Measurements from ENCODE around the gene SLC25A19.
"Not testable (repeated sequence)": the region's sequence is repeated elsewhere in the genome, so short reads cannot be mapped to it uniquely, and the experiment has no call there.

SLC25A19 gene

DNA sequence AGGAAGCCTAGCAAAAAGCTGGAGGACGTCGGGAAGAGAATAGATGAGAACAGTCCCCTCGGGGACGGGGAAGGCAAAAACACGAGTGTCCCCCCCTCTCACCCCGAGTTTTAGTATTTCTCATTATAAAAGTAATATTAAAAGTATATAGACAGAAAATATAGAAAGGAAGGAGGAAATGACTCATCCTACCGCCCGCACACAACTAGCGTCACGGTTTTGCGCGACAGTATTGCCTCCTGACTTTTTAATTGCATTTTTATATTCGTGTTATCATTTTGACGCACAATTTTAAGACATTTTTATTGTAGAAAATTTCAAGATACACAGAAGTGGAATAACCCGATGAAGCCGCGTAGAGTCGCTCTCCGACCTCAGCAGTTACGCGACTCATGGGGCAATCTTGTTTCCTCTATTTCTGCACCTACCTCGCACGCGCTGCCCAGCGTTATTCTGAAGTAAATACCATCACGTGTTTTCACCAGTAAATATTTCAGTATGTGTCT is 652 bp upstream of the SLC25A19 start:
- TF ChIP-seq, protein P1, sequence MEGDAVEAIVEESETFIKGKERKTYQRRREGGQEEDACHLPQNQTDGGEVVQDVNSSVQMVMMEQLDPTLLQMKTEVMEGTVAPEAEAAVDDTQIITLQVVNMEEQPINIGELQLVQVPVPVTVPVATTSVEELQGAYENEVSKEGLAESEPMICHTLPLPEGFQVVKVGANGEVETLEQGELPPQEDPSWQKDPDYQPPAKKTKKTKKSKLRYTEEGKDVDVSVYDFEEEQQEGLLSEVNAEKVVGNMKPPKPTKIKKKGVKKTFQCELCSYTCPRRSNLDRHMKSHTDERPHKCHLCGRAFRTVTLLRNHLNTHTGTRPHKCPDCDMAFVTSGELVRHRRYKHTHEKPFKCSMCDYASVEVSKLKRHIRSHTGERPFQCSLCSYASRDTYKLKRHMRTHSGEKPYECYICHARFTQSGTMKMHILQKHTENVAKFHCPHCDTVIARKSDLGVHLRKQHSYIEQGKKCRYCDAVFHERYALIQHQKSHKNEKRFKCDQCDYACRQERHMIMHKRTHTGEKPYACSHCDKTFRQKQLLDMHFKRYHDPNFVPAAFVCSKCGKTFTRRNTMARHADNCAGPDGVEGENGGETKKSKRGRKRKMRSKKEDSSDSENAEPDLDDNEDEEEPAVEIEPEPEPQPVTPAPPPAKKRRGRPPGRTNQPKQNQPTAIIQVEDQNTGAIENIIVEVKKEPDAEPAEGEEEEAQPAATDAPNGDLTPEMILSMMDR (IDR thresholded peaks at IDR 0.05; ENCODE audit: low read depth, low read length), result no peak
- DNase-seq (ENCODE audit: low read depth, low spot score), result peak; percentile 68
- peak overlapping the region; percentile 55 for H3K4me3 ChIP-seq (ENCODE audit: low read depth, low read length)
- in situ Hi-C loops (cut with HindIII; ENCODE audit: low sequenced_read_pairs), result no loop called here

DNA sequence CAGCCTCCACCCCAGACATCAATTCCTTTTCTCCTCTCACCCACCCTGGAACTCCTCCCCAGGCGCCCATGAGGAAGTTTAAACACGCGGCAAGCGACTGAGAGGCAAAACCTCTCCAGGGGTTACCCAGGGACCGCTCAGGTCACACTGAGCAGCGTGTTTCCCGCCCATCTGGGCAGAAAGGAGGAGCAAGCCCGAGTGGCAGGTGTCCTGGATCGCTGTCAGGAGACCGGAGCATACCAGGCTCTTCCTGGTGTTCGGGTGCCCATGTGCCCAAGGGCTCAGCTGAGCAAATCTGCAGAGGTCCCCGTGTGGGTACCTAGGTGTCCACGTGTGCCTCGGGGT is 491 bp downstream of the SLC25A19 start:
- in situ Hi-C loops (cut with HindIII; ENCODE audit: low sequenced_read_pairs), result no loop called here
- no peak for DNase-seq (ENCODE audit: low read depth, low spot score)
- peak overlapping the region; percentile 55 for H3K4me3 ChIP-seq (ENCODE audit: low read depth, low read length)
- TF ChIP-seq, protein P1 (IDR thresholded peaks at IDR 0.05; ENCODE audit: low read depth, low read length), result no peak

DNA sequence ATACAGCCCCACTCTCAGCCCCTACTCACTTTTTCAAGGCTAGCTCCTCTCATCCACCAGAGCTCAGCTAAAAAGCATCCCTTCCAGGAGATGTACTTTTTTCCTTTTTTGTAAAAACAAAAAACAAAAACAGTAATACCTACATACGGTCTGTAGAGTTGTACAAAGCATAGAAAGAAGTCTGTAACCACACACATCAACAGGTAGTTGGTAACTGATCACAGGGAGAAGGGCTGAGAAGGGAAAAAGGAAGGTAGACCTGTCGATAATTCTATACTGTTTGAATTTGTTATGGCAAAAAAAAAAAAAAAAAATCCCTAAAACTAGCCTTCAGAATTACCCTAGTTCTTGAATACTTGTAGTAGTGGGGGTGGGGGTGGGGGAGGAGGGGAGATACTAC is 874 bp downstream of the SLC25A19 start:
- in situ Hi-C loops (cut with HindIII; ENCODE audit: low sequenced_read_pairs), result no loop called here
- DNase-seq (ENCODE audit: low read depth, low spot score), result no peak

DNA sequence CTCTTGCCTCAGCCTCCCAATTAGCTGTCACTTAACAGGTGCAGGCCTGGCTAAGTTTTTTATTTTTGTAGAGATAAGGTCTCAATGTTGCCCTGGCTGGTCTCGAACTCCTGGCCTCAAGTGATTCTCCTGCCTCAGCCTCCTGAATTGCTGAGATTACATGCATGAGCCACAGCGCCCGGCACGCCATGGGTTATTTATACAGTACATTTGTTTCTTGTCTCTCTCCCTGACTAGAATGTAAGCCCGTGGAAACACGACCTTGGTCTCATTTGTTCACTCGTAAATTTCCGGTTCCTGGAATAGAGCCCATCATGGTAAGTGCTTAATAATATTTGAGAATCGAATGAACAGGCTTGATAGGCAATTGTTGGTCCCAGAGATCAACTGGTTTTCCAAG is 2.0 kb downstream of the SLC25A19 start:
- in situ Hi-C loops (cut with HindIII; ENCODE audit: low sequenced_read_pairs), result no loop called here
- H3K4me3 ChIP-seq (ENCODE audit: low read depth, low read length), result no peak overlapping the region
- TF ChIP-seq, protein P1 (IDR thresholded peaks at IDR 0.05; ENCODE audit: low read depth, low read length), result no peak
- no peak for DNase-seq (ENCODE audit: low read depth, low spot score)

More for the DNA sequence above, 874 bp downstream of the SLC25A19 start:
- TF ChIP-seq, protein P1 (IDR thresholded peaks at IDR 0.05; ENCODE audit: low read depth, low read length), result no peak
- H3K4me3 ChIP-seq (ENCODE audit: low read depth, low read length), result peak overlapping the region; percentile 55

DNA sequence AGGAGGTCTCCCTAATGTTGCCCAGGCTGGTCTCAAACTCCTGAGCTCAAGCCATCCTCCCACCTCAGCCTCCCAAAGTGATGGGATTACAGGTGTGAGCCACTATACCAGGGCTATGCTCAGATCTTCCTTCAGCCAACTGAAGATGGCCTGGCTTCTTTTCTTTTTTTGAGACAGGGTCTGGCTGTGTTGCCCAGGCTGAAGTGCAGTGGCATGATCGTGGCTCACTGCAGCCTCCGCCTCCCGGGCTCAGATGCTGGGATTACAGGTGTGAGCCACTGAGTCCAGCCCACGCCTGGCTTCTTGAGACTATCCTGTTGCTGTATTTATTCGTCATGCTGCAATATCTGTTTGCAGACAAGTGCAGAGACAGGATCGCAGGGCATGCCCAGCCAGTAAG is 4.1 kb downstream of the SLC25A19 start:
- no peak for DNase-seq (ENCODE audit: low read depth, low spot score)
- in situ Hi-C loops (cut with HindIII; ENCODE audit: low sequenced_read_pairs), result no loop called here
- no peak overlapping the region for H3K4me3 ChIP-seq (ENCODE audit: low read depth, low read length)
- TF ChIP-seq, protein P1 (IDR thresholded peaks at IDR 0.05; ENCODE audit: low read depth, low read length), result no peak

DNA sequence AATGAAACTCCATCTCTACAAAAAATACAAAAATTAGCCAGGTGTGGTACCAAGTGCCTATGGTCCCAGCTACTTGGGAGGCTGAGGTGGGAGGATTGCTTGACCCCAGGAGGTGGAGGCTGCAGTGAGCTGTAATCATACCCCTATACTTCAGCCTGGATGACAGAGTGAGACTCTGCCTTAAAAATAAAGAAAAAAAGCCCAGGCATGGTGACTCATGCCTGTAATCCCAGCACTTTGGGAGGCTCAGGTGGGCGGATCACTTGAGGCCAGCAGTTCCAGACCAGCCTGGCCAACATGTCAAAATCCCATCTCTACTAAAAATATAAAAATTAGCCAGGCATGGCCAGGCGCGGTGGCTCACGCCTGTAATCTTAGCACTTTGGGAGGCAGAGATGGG is 9.0 kb downstream of the SLC25A19 start:
- DNase-seq (ENCODE audit: low read depth, low spot score); in situ Hi-C loops (cut with HindIII; ENCODE audit: low sequenced_read_pairs); H3K4me3 ChIP-seq (ENCODE audit: low read depth, low read length): not testable (repeated sequence)

DNA sequence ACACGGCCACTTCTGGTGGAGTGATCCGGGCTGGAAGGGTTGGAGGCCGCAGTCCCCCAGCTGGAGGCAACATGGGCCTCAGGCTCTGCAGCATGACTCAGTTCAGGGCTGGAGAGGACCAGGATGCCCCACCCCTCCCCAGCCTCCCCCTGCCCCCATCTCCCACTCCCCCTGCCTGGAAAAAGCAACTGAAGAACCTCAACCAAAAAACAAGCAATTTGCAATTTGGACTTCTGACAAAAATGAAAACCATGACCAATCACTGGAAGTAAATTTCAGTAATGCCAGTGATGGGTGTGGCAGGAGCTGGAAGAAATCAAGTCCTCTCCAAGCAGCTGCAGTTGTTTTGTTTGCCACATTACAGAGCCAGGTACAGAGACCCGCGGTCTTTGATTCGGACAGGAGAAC is 11.6 kb downstream of the SLC25A19 start:
- TF ChIP-seq, protein P1 (IDR thresholded peaks at IDR 0.05; ENCODE audit: low read depth, low read length), result no peak
- DNase-seq (ENCODE audit: low read depth, low spot score), result peak; percentile 47
- no peak overlapping the region for H3K4me3 ChIP-seq (ENCODE audit: low read depth, low read length)
- in situ Hi-C loops (cut with HindIII; ENCODE audit: low sequenced_read_pairs), result no loop called here
